Peyer's patch (tissue), 4 donors: ENCODE measurements around the gene CACUL1.

Source experiments
- POLR2A ChIP-seq, 2 donors: fragments of 450-650 bp; IDR thresholded peaks; one replicate each; pipeline ENCODE4 v1.5.1; 2017; ENCODE audit warnings: antibody characterized with exemption in 2 of 2, mild to moderate bottlenecking in 2 of 2, moderate library complexity in 2 of 2
- TF ChIP-seq, protein P1 (sequence below), 6 experiments: fragments of 450-650 bp in 4 of 6; fragments of 200-600 bp in 2 of 6; sonication (generic) in 1 of 6; IDR thresholded peaks; one replicate each; pipeline ENCODE4 v1.5.1; 2017 to 2019; ENCODE audit warnings: antibody characterized with exemption in 6 of 6, mild to moderate bottlenecking in 3 of 6, moderate library complexity in 1 of 6

GRCh38 chr10:118662228-118663035, 92.3 kb downstream of the CACUL1 start:
- TF ChIP-seq, protein P1, sequence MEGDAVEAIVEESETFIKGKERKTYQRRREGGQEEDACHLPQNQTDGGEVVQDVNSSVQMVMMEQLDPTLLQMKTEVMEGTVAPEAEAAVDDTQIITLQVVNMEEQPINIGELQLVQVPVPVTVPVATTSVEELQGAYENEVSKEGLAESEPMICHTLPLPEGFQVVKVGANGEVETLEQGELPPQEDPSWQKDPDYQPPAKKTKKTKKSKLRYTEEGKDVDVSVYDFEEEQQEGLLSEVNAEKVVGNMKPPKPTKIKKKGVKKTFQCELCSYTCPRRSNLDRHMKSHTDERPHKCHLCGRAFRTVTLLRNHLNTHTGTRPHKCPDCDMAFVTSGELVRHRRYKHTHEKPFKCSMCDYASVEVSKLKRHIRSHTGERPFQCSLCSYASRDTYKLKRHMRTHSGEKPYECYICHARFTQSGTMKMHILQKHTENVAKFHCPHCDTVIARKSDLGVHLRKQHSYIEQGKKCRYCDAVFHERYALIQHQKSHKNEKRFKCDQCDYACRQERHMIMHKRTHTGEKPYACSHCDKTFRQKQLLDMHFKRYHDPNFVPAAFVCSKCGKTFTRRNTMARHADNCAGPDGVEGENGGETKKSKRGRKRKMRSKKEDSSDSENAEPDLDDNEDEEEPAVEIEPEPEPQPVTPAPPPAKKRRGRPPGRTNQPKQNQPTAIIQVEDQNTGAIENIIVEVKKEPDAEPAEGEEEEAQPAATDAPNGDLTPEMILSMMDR (IDR thresholded peaks at IDR 0.05): no peak
- TF ChIP-seq POLR2A (IDR thresholded peaks at IDR 0.05): no peak
